H1 (cell line): Measurements from ENCODE around the gene ABHD2. TPM values are rescaled to one million over a fixed set of nuclear protein-coding genes. Genes with fewer than 3 reads are reported as not detected.

Experiments used
- CTCF ChIA-PET: fragments of 300-600 bp; sonication (Branson Sonifier 250); formaldehyde crosslinking; loops from one replicate; lab custom pipeline; 2021; ENCODE audit not compliant: partially characterized antibody; lab: Charles Lee
- POLR2A ChIA-PET: fragments of 300-600 bp; sonication (Branson Sonifier 250); formaldehyde crosslinking; loops from one replicate; lab custom pipeline; 2021; ENCODE audit warnings: inconsistent platforms; ENCODE audit not compliant: partially characterized antibody; lab: Charles Lee
- DNase-seq, 2 experiments: peaks; one replicate each; pipeline versions ENCODE4 v3.0.0 to v3.0.0-alpha.2; 2010 to 2022; ENCODE audit warnings: low spot score in 2 of 2, low read depth in 1 of 2, mixed read lengths in 1 of 2
- FAIRE-seq: peaks from 2 replicates; lab custom pipeline; 2011; peaks lifted over from hg19 to GRCh38; lab: Jason Lieb, UNC
- H2AFZ ChIP-seq: 2 replicates; pipeline ENCODE4 v1.8.1; 2012; ENCODE audit warnings: low read length, inconsistent platforms
- H2AK5ac ChIP-seq: 2 replicates; pipeline ENCODE4 v1.6.1; 2013; ENCODE audit warnings: low read depth, low read length
- H2BK120ac ChIP-seq: replicated peaks from 2 replicates; pipeline ENCODE3; 2013; ENCODE audit warnings: low read depth, low read length, inconsistent platforms
- H2BK12ac ChIP-seq: 2 replicates; pipeline ENCODE4 v1.6.1; 2013; ENCODE audit warnings: low read depth, low read length
- H2BK15ac ChIP-seq: 2 replicates; pipeline ENCODE4 v1.6.1; 2013; ENCODE audit warnings: low read length
- H2BK20ac ChIP-seq: 2 replicates; pipeline ENCODE4 v1.6.1; 2013; ENCODE audit warnings: low read length
- H2BK5ac ChIP-seq: 2 replicates; pipeline ENCODE4 v1.6.1; 2013; ENCODE audit warnings: low read depth, low read length
- H3K14ac ChIP-seq: 2 replicates; pipeline ENCODE4 v1.6.1; 2013; ENCODE audit warnings: inconsistent platforms; ENCODE audit not compliant: insufficient read length
- H3K18ac ChIP-seq: 2 replicates; pipeline ENCODE4 v1.6.1; 2013; ENCODE audit warnings: low read length; ENCODE audit errors: extremely low read depth
- H3K23ac ChIP-seq: 2 replicates; pipeline ENCODE4 v1.6.1; 2013; ENCODE audit warnings: inconsistent platforms; ENCODE audit not compliant: insufficient read length
- H3K23me2 ChIP-seq: 2 replicates; pipeline ENCODE4 v1.6.1; 2013; ENCODE audit warnings: low read depth, low read length
- H3K27ac ChIP-seq: 2 replicates; pipeline ENCODE4 v1.6.1; 2011; ENCODE audit warnings: low read depth, low read length, inconsistent platforms
- H3K27me3 ChIP-seq, 4 experiments: replicated peaks in 1 of 4; 1 replicate in 1 of 4; 2 replicates in 3 of 4; pipeline versions ENCODE4 v1.6.1 to v1.8.1; 2011 to 2013; ENCODE audit warnings: low read length in 3 of 4, mild to moderate bottlenecking in 3 of 4, inconsistent platforms in 2 of 4, mixed read lengths in 2 of 4, moderate library complexity in 1 of 4; ENCODE audit not compliant: control insufficient read depth in 3 of 4, insufficient read depth in 3 of 4; ENCODE audit errors: extremely low read depth in 1 of 4
- H3K36me3 ChIP-seq, 4 experiments: 2 replicates each; pipeline versions ENCODE4 v1.6.1 to v1.8.1; 2011 to 2013; ENCODE audit warnings: mild to moderate bottlenecking in 4 of 4, low read length in 3 of 4, moderate library complexity in 2 of 4, control low read depth in 1 of 4, inconsistent platforms in 1 of 4; ENCODE audit not compliant: insufficient read depth in 4 of 4, control insufficient read depth in 2 of 4
- H3K4ac ChIP-seq: replicated peaks from 2 replicates; pipeline ENCODE3; 2013; ENCODE audit warnings: low read length, low read depth, mixed read lengths, inconsistent platforms; ENCODE audit not compliant: insufficient read length
- H3K4me1 ChIP-seq, 4 experiments: replicated peaks in 1 of 4; 1 replicate in 1 of 4; 2 replicates in 3 of 4; pipeline versions ENCODE4 v1.6.1 to v1.8.1; 2011 to 2013; ENCODE audit warnings: low read length in 3 of 4, inconsistent platforms in 2 of 4, mixed read lengths in 1 of 4; ENCODE audit not compliant: insufficient read depth in 4 of 4, control insufficient read depth in 3 of 4
- H3K4me2 ChIP-seq, 2 experiments: 2 replicates each; pipeline versions ENCODE4 v1.6.1 to v1.8.1; 2011 to 2013; ENCODE audit warnings: low read depth in 2 of 2, low read length in 2 of 2, control low read depth in 1 of 2, inconsistent platforms in 1 of 2, mild to moderate bottlenecking in 1 of 2; ENCODE audit not compliant: insufficient read depth in 1 of 2
- H3K4me3 ChIP-seq, 4 experiments: fragments of 200-600, 300-600 bp in 1 of 4; sonication (generic), shearing (Covaris generic), sonication (Bioruptor Twin) in 1 of 4; 2 replicates each; pipeline versions ENCODE4 v1.5.1 to v1.8.1; 2011 to 2016; ENCODE audit warnings: low read length in 4 of 4, low read depth in 3 of 4, control low read depth in 2 of 4, inconsistent platforms in 2 of 4, mild to moderate bottlenecking in 2 of 4, mixed read lengths in 1 of 4, moderate library complexity in 1 of 4; ENCODE audit not compliant: insufficient read depth in 2 of 4; ENCODE audit errors: extremely low read depth in 1 of 4
- H3K56ac ChIP-seq: replicated peaks from 2 replicates; pipeline ENCODE3; 2013; ENCODE audit warnings: low read depth, mild to moderate bottlenecking, mixed read lengths, low read length, inconsistent platforms; ENCODE audit not compliant: insufficient read length
- H3K79me1 ChIP-seq: 2 replicates; pipeline ENCODE4 v1.6.1; 2013; ENCODE audit warnings: low read depth, low read length, control low read depth
- H3K79me2 ChIP-seq, 2 experiments: 2 replicates each; pipeline versions ENCODE4 v1.6.1 to v1.8.1; 2012 to 2013; ENCODE audit warnings: low read length in 2 of 2, mild to moderate bottlenecking in 2 of 2, inconsistent platforms in 1 of 2; ENCODE audit not compliant: insufficient read depth in 2 of 2, control insufficient read depth in 1 of 2
- H3K9ac ChIP-seq, 4 experiments: replicated peaks in 1 of 4; 1 replicate in 1 of 4; 2 replicates in 3 of 4; pipeline versions ENCODE4 v1.6.1 to v1.8.1; 2011 to 2013; ENCODE audit warnings: low read depth in 3 of 4, low read length in 3 of 4, control low read depth in 2 of 4, mild to moderate bottlenecking in 2 of 4, moderate library complexity in 2 of 4, inconsistent platforms in 1 of 4; ENCODE audit errors: extremely low read depth in 1 of 4
- H3K9me3 ChIP-seq, 2 experiments: 2 replicates each; pipeline versions ENCODE4 v1.6.1 to v1.8.1; 2012 to 2013; ENCODE audit warnings: mild to moderate bottlenecking in 2 of 2, moderate library complexity in 2 of 2, control low read depth in 1 of 2, inconsistent platforms in 1 of 2, low read depth in 1 of 2, low read length in 1 of 2, mixed read lengths in 1 of 2; ENCODE audit not compliant: insufficient read depth in 2 of 2
- H4K20me1 ChIP-seq, 2 experiments: replicated peaks in 1 of 2; 2 replicates each; pipeline versions ENCODE3 to v1.8.1; 2011 to 2013; ENCODE audit warnings: inconsistent platforms in 2 of 2, low read length in 2 of 2, mild to moderate bottlenecking in 1 of 2; ENCODE audit not compliant: insufficient read depth in 2 of 2, control insufficient read depth in 1 of 2
- H4K5ac ChIP-seq: 2 replicates; pipeline ENCODE4 v1.6.1; 2013; ENCODE audit warnings: low read length, low read depth, mixed read lengths, inconsistent platforms; ENCODE audit not compliant: insufficient read length
- H4K8ac ChIP-seq: 2 replicates; pipeline ENCODE4 v1.8.0; 2013; ENCODE audit warnings: mild to moderate bottlenecking, moderate library complexity, low read length, inconsistent platforms; ENCODE audit not compliant: insufficient read depth; ENCODE audit errors: extremely low read depth
- H4K91ac ChIP-seq: replicated peaks from 2 replicates; pipeline ENCODE3; 2013; ENCODE audit warnings: low read length, mixed read lengths, inconsistent platforms; ENCODE audit not compliant: insufficient read length
- ASH2L ChIP-seq: fragments of 200-600, 300-600 bp; sonication (generic); IDR thresholded peaks from one replicate; pipeline ENCODE4 v1.7.1; 2017; ENCODE audit warnings: low read length
- CBX5 ChIP-seq: fragments of 300-800, 300-1000 bp; sonication (generic); IDR thresholded peaks from 2 replicates; pipeline ENCODE4 v1.7.1; 2016; ENCODE audit warnings: antibody characterized with exemption, low read length, low read depth
- CEBPB ChIP-seq: IDR thresholded peaks from 2 replicates; pipeline ENCODE4 v1.6.1; 2012; ENCODE audit warnings: low read depth, low read length
- CHD2 ChIP-seq: IDR thresholded peaks from 2 replicates; pipeline ENCODE4 v1.6.1; 2012; ENCODE audit warnings: low read length, improper control_type of control experiment
- E2F6 ChIP-seq: IDR thresholded peaks from 2 replicates; pipeline ENCODE4 v1.6.1; 2012; ENCODE audit warnings: inconsistent platforms
- EGR1 ChIP-seq: IDR thresholded peaks from 2 replicates; pipeline ENCODE4 v1.6.1; 2011; ENCODE audit warnings: low read depth, low read length, borderline replicate concordance
- GTF2F1 ChIP-seq: IDR thresholded peaks from 2 replicates; pipeline ENCODE4 v1.6.1; 2012; ENCODE audit warnings: low read depth, low read length, improper control_type of control experiment, borderline replicate concordance
- KDM4A ChIP-seq: IDR thresholded peaks from one replicate; pipeline ENCODE4 v1.7.1; 2012; ENCODE audit warnings: low read depth, mild to moderate bottlenecking, moderate library complexity, low read length, inconsistent platforms; ENCODE audit not compliant: severe bottlenecking
- POLR2A ChIP-seq, 2 experiments: IDR thresholded peaks; 1 replicate in 1 of 2; 2 replicates in 1 of 2; pipeline ENCODE4 v1.6.1; 2011; ENCODE audit warnings: low read depth in 2 of 2, low read length in 2 of 2, mild to moderate bottlenecking in 2 of 2; ENCODE audit errors: control extremely low read depth in 1 of 2
- SAP30 ChIP-seq: fragments of 300-600 bp; sonication (generic); IDR thresholded peaks from 2 replicates; pipeline ENCODE4 v1.7.1; 2012; ENCODE audit warnings: low read length, moderate library complexity, mild to moderate bottlenecking, inconsistent platforms; ENCODE audit not compliant: insufficient read depth, insufficient replicate concordance
- SP1 ChIP-seq: IDR thresholded peaks from 2 replicates; pipeline ENCODE4 v1.6.1; 2011; ENCODE audit warnings: low read depth, low read length
- TBP ChIP-seq: IDR thresholded peaks from 2 replicates; pipeline ENCODE4 v1.6.1; 2011; ENCODE audit warnings: low read depth, low read length, improper control_type of control experiment
- ZNF274 ChIP-seq: IDR thresholded peaks from 2 replicates; pipeline ENCODE4 v1.7.0; 2012; ENCODE audit warnings: low read length, borderline replicate concordance; ENCODE audit errors: extremely low read depth
- WGBS, 2 experiments: shearing (Covaris generic) in 1 of 2; methylation state at CpG; one replicate each; pipeline versions ENCODE4 v1.1.6 to v1.1.7; 2013 to 2015; ENCODE audit warnings: low lambda C conversion rate in 2 of 2, mixed read lengths in 2 of 2, inconsistent platforms in 1 of 2, low coverage in 1 of 2, missing lambda C conversion rate in 1 of 2; ENCODE audit not compliant: insufficient replicate concordance in 2 of 2, insufficient coverage in 1 of 2, insufficient read length in 1 of 2; ENCODE audit errors: extremely low coverage in 1 of 2, missing lambda C conversion rate in 1 of 2; 5-methylcytosine and 5-hydroxymethylcytosine counted together
- polyA plus RNA-seq, 7 experiments: library from polyadenylated mRNA; depleted of rRNA in 3 of 7; stranded (reverse) in 5 of 7; unstranded in 2 of 7; fragments of >200 nt in 5 of 7; fragments of 200-250 nt in 2 of 7; gene quantifications; 1 replicate in 5 of 7; 2 replicates in 1 of 7; 4 replicates in 1 of 7; pipeline versions ENCODE4 v1.2.1 to v1.2.3, GENCODE V29; 2011 to 2013; ENCODE audit warnings: missing spikeins in 2 of 7, mixed read lengths in 2 of 7
- total RNA-seq: library from RNA; stranded (reverse); fragmentation: NEBNext Ultra II Directional; extraction: Animal tissue kit (Norgen Biotek cat#: 25700); gene quantifications from 2 replicates; pipeline ENCODE4 v1.2.1, GENCODE V29; 2021

The ABHD2 gene
- total and polyA plus RNA-seq, 2 of the 8 experiments (the other 6 are each of a cell fraction or from before 2014, with no cell fraction given), result 9.1 to 23.7 TPM

- DNase-seq, result no peak
- H4K20me1 ChIP-seq, result no peaks in the 10 kb centered on the region
- H2AFZ ChIP-seq, result no peak overlapping the region
- H2BK12ac ChIP-seq, result no peak overlapping the region
- CTCF ChIA-PET, result interaction anchor here (0.8 to 23.0 kb wide), 36 partner anchors 10 to 275 kb away, joined by 3 to 297 read pairs (median 6); partner anchors contain the start of gene ABHD2
- H3K4me1 ChIP-seq, result no peaks in the 10 kb centered on the region
- H3K9me3 ChIP-seq, result no peaks in the 10 kb centered on the region
- no peaks in the 10 kb centered on the region for H3K79me1 ChIP-seq
- H3K4me2 ChIP-seq, result no peak overlapping the region
- H2AK5ac ChIP-seq, result no peak overlapping the region; the same call in 1 of the 2 replicates
- H3K9ac ChIP-seq, result no peak overlapping the region
- no peaks in the 10 kb centered on the region; a peak in 1 of 8 replicates for H3K36me3 ChIP-seq
- H3K27ac ChIP-seq, result no peak overlapping the region
- no peak overlapping the region for H3K18ac ChIP-seq
- no peak overlapping the region for H2BK15ac ChIP-seq
- no peak for TF ChIP-seq ZNF274
- no peak for TF ChIP-seq POLR2A (IDR thresholded peaks at IDR 0.05; ENCODE audit: control extremely low read depth in 1 of 2, low read depth in 2 of 2, low read length in 2 of 2)
- no peak for TF ChIP-seq TBP
- TF ChIP-seq ASH2L, result no peak
- TF ChIP-seq E2F6, result no peak
- TF ChIP-seq SAP30, result no peak
- no peak for TF ChIP-seq CHD2
- no peak for TF ChIP-seq SP1
- no peak for TF ChIP-seq GTF2F1
- TF ChIP-seq CEBPB, result no peak
- TF ChIP-seq KDM4A, result no peak
- TF ChIP-seq CBX5, result no peak
- no peak for TF ChIP-seq EGR1
- TF ChIP-seq, all 59 proteins: peak for 0
- Histone ChIP-seq H3K27me3 (no peaks in the 10 kb centered on the region), H3K56ac (no peak overlapping the region), H3K4ac (no peak overlapping the region), H3K79me2 (no peaks in the 10 kb centered on the region), H3K14ac (no peak overlapping the region), H4K8ac (no peak overlapping the region), H3K23me2 (no peaks in the 10 kb centered on the region; the same call in 1 of the 2 replicates), H4K91ac (no peak overlapping the region), H3K4me3 (no peak overlapping the region), H2BK120ac (no peak overlapping the region), H2BK20ac (no peak overlapping the region), H2BK5ac (no peak overlapping the region), H3K23ac (no peak overlapping the region), H4K5ac (no peak overlapping the region)
- no peak for FAIRE-seq
- POLR2A ChIA-PET, result interaction anchor here (0.7 to 2.2 kb wide), 7 partner anchors 9 to 214 kb away, joined by 3 to 4 read pairs (median 3); partner anchors contain the start of gene ABHD2
- WGBS, 2 experiments, result 90% methylated on average over 6 of the region's 6 CpGs; no CpG with 5 or more reads in 1 of the 2 experiments
Observed at GRCh38 chr15:89128320-89129122, 40.3 kb downstream of the ABHD2 start.
